Measurements from ENCODE around the gene KRT79. TPM values are rescaled to one million over a fixed set of nuclear protein-coding genes. Genes with fewer than 3 reads are reported as not detected.

KRT79 gene
- total and polyA plus RNA-seq, 7 donors, result 0.03 to 0.05 TPM; not detected in 5

DNA sequence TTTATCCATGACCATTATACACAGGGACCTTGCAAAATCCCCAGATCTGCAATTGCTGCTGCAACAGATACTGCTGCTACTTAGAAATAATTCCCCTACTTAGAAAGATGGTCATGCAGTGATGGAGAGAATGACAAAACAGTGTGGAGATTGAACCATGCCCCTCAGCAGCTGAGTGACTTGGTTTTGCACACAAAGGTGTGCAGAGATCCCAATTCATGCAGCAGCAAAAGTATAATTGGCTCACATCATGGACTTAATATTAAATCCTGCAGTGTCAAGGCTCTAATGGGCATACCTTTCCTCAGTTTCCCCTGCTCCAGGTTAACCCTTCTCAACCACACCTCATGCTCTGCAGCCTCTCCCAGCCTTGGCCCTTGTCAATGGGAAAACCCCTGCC, 17.7 kb upstream of the KRT79 start:
- Histone ChIP-seq H3K27ac (no peak overlapping the region), H3K4me1 (no peaks in the 10 kb centered on the region), H3K27me3 (ENCODE audit: insufficient read depth in 3 of 3, low read length in 2 of 3) (peaks cover 0 to 8% (median 0%) of the 10 kb centered on the region in 3 donors), H3K4me3 (no peak overlapping the region), H3K9me3 (no peaks in the 10 kb centered on the region), H3K36me3 (ENCODE audit: insufficient read depth in 1 of 2, low read depth in 1 of 2) (no peaks in the 10 kb centered on the region)
- intact Hi-C loops (cut with DNase I), result no loop called here
- DNase-seq, result no peak
- TF ChIP-seq, protein P1, sequence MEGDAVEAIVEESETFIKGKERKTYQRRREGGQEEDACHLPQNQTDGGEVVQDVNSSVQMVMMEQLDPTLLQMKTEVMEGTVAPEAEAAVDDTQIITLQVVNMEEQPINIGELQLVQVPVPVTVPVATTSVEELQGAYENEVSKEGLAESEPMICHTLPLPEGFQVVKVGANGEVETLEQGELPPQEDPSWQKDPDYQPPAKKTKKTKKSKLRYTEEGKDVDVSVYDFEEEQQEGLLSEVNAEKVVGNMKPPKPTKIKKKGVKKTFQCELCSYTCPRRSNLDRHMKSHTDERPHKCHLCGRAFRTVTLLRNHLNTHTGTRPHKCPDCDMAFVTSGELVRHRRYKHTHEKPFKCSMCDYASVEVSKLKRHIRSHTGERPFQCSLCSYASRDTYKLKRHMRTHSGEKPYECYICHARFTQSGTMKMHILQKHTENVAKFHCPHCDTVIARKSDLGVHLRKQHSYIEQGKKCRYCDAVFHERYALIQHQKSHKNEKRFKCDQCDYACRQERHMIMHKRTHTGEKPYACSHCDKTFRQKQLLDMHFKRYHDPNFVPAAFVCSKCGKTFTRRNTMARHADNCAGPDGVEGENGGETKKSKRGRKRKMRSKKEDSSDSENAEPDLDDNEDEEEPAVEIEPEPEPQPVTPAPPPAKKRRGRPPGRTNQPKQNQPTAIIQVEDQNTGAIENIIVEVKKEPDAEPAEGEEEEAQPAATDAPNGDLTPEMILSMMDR (IDR thresholded peaks at IDR 0.05), result no peak
- ATAC-seq, result no peak

DNA sequence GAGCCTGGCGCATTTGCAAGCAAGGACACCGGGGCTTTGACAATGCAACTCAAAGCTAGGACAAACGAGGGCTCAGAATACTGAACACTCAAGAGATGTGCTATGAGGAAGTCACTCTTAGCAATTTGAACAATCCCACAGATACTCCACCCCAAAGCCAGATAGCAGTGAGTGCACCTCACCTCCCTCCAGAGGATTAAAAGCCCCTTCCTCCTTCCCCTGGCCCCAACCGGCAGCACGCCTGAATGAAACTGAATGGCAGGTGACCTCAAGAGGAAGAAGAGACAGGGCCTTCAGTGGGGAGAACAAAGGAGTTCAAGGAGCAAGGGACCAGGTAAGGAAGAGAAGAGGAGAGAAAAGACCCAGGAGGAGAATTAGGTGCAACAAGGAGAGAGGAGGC, 16.6 kb upstream of the KRT79 start:
- no peak overlapping the region for H3K27ac ChIP-seq
- H3K36me3 ChIP-seq (ENCODE audit: insufficient read depth in 1 of 2, low read depth in 1 of 2), result no peaks in the 10 kb centered on the region
- WGBS, 3 donors, result 69 to 74% (median 72%) methylated on average over 5 of the region's 5 CpGs
- H3K4me1 ChIP-seq, result no peaks in the 10 kb centered on the region
- intact Hi-C loops (cut with DNase I), result no loop called here
- TF ChIP-seq, protein P1 (IDR thresholded peaks at IDR 0.05), result no peak
- no peaks in the 10 kb centered on the region for H3K9me3 ChIP-seq
- DNase-seq (no peak), ATAC-seq (no peak)
- no peak overlapping the region for H3K4me3 ChIP-seq
- H3K27me3 ChIP-seq (ENCODE audit: insufficient read depth in 3 of 3, low read length in 2 of 3), result peaks cover 0 to 12% (median 0%) of the 10 kb centered on the region in 3 donors

DNA sequence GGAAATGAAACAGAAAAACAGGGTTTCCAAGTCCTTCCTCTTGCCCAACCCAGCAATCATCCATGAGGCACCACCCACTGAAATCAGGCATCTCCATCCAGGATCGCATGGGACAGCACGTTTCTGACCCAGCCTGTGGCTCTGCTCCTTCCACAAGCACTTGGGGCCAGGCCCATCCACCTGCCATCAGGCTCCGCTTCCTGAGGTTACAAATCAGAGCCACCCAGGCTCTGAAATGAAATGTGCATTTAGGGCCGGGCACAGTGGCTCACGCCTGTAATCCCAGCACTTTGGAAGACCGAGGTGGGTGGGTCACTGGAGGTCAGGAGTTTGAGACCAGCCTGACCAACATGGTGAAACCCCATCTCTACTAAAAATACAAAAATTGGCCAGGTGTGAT, 15.4 kb upstream of the KRT79 start:
- Histone ChIP-seq H3K4me3 (no peak overlapping the region), H3K9me3 (no peaks in the 10 kb centered on the region), H3K27me3 (ENCODE audit: insufficient read depth in 3 of 3, low read length in 2 of 3) (peaks cover 0 to 12% (median 0%) of the 10 kb centered on the region in 3 donors), H3K36me3 (ENCODE audit: insufficient read depth in 1 of 2, low read depth in 1 of 2) (no peaks in the 10 kb centered on the region), H3K4me1 (no peaks in the 10 kb centered on the region), H3K27ac (no peak overlapping the region)
- intact Hi-C loops (cut with DNase I), result no loop called here
- 68 to 75% (median 72%) methylated on average over 6 of the region's 6 CpGs for WGBS, 3 donors
- TF ChIP-seq, protein P1 (IDR thresholded peaks at IDR 0.05), result no peak
- DNase-seq (no peak), ATAC-seq (no peak)

DNA sequence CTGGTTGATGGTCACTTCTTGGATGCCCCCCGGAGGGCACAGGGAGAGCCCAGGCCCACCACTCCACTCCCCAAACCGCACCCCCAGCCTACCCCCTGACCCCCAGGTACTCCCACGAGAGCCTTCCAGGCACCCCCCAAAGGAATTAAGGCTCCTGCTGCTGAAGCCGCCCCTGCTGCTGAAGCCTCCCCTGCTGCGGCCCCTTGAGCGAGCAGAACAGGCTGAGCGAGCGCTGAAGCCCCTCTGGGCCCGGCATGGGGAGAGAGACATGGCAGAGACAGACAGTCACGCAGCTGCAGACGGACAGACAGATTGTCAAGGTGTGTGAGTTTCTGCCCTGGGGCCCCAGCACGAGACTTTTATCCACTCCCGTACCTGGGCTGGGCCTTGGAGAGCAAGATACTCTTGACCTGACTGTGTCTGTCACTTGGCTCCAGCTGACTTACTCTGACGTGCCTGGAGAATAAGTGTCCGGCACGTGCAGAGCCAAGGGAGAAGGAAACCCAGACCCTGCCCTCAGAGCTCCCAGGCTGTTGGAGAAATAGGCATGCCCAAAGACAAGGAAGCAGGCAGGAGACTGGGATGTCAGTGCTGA, 14.6 kb upstream of the KRT79 start, which contains the start of gene KRT78:
TSS of gene KRT78 (minus strand) at position 334 of the 595 bp plus-strand sequence. CDS start at position 270, 64 bp downstream.
- Histone ChIP-seq H3K4me1 (no peaks in the 10 kb centered on the region), H3K36me3 (ENCODE audit: insufficient read depth in 1 of 2, low read depth in 1 of 2) (no peaks in the 10 kb centered on the region), H3K27me3 (ENCODE audit: insufficient read depth in 3 of 3, low read length in 2 of 3) (peaks cover 0 to 12% (median 0%) of the 10 kb centered on the region in 3 donors), H3K4me3 (no peak within 1 kb of the TSS), H3K9me3 (no peaks in the 10 kb centered on the region), H3K27ac (no peak within 1 kb of the TSS)
- DNase-seq (no peak), ATAC-seq (no peak)
- intact Hi-C loops (cut with DNase I), result no loop called here
- 78 to 83% (median 79%) methylated on average over 16 of the region's 16 CpGs for WGBS, 3 donors
- TF ChIP-seq, protein P1 (IDR thresholded peaks at IDR 0.05), result no peak

All from psoas muscle (tissue), 8 donors.